Osteoblast (primary cell): ENCODE data around the gene GPR25. TPM values are rescaled to one million over a fixed set of nuclear protein-coding genes. Genes with fewer than 3 reads are reported as not detected.

Experiments
- DNase-seq: peaks from one replicate; pipeline ENCODE4 v3.0.0; 2011; ENCODE audit warnings: low spot score, mixed read lengths; ENCODE audit not compliant: insufficient read length; ENCODE audit errors: missing footprints
- H2AFZ ChIP-seq: 2 replicates; pipeline ENCODE4 v1.6.0; 2011; ENCODE audit warnings: mild to moderate bottlenecking, low read length
- H3K27ac ChIP-seq: 2 replicates; pipeline ENCODE4 v1.5.1; 2011; ENCODE audit warnings: mild to moderate bottlenecking, low read depth, low read length, moderate library complexity
- H3K27me3 ChIP-seq: 2 replicates; pipeline ENCODE4 v1.6.0; 2012; ENCODE audit warnings: mild to moderate bottlenecking, control low read depth, inconsistent platforms, low read length, moderate library complexity; ENCODE audit not compliant: insufficient read depth
- H3K36me3 ChIP-seq: 2 replicates; pipeline ENCODE4 v1.5.1; 2011; ENCODE audit warnings: mild to moderate bottlenecking, low read length, control low read depth, moderate library complexity; ENCODE audit not compliant: insufficient read depth
- H3K4me1 ChIP-seq: 2 replicates; pipeline ENCODE4 v1.5.1; 2011; ENCODE audit warnings: mild to moderate bottlenecking, low read length, control low read depth, moderate library complexity; ENCODE audit not compliant: insufficient read depth
- H3K4me2 ChIP-seq: 2 replicates; pipeline ENCODE4 v1.6.0; 2011; ENCODE audit warnings: mild to moderate bottlenecking, low read length; ENCODE audit not compliant: insufficient read depth
- H3K4me3 ChIP-seq: fragments of 200-600 bp; sonication (generic); 3 replicates; pipeline ENCODE4 v1.5.1; 2012; ENCODE audit warnings: mild to moderate bottlenecking, low read length, inconsistent platforms; ENCODE audit not compliant: insufficient read depth
- H3K79me2 ChIP-seq: 2 replicates; pipeline ENCODE4 v1.6.0; 2012; ENCODE audit warnings: mild to moderate bottlenecking, low read length, control low read depth, inconsistent platforms; ENCODE audit not compliant: insufficient read depth
- H3K9me3 ChIP-seq: 2 replicates; pipeline ENCODE4 v1.5.1; 2011; ENCODE audit warnings: low read depth, low read length, control low read depth
- H4K20me1 ChIP-seq: 2 replicates; pipeline ENCODE4 v1.6.0; 2012; ENCODE audit warnings: mild to moderate bottlenecking, low read length, control low read depth; ENCODE audit not compliant: insufficient read depth
- CTCF ChIP-seq: IDR thresholded peaks from 2 replicates; pipeline ENCODE4 v1.5.1; 2011; ENCODE audit warnings: mild to moderate bottlenecking, low read depth, low read length, moderate library complexity; ENCODE audit errors: extremely low read depth
- total RNA-seq: library from RNA; depleted of rRNA; stranded (reverse); fragments of >200 nt; gene quantifications from 2 replicates; pipeline ENCODE4 v1.2.3, GENCODE V29; 2012

Gene GPR25
- total RNA-seq, 1 donor: not detected

DNA sequence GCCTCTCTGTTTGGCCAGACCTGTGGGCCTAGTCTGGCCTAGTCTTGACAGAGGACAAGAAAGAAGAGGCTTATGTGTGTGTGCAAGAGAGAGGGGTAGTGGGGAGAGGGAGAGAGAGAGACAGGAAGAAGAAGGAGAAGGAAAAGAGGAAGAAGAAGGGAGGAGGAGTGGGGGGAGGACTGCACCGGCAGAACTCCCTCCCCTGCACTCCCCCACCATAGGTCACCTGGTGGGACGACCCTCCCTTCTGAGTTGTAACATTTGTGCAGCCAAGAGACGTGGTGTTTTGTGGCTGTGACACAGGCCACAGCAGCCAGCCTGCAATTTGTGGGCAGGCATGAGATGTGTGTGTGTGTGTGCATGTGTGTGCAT, 26.2 kb downstream of the GPR25 start:
- no peak for TF ChIP-seq CTCF
- H2AFZ ChIP-seq: no peak overlapping the region
- peaks cover 2% of the 10 kb centered on the region for H3K27me3 ChIP-seq
- no peaks in the 10 kb centered on the region for H3K4me1 ChIP-seq
- H4K20me1 ChIP-seq: no peaks in the 10 kb centered on the region
- no peaks in the 10 kb centered on the region for H3K9me3 ChIP-seq
- no peak overlapping the region for H3K27ac ChIP-seq
- H3K4me3 ChIP-seq: no peak overlapping the region
- DNase-seq: no peak
- no peaks in the 10 kb centered on the region for H3K79me2 ChIP-seq
- no peaks in the 10 kb centered on the region for H3K36me3 ChIP-seq
- no peak overlapping the region for H3K4me2 ChIP-seq

GRCh38 chr1:200899451-200899915, 26.7 kb downstream of the GPR25 start:
- no peaks in the 10 kb centered on the region for H4K20me1 ChIP-seq
- H3K27me3 ChIP-seq: peaks cover 2% of the 10 kb centered on the region
- no peaks in the 10 kb centered on the region for H3K79me2 ChIP-seq
- H3K4me3 ChIP-seq: no peak overlapping the region
- no peak overlapping the region for H2AFZ ChIP-seq
- no peak overlapping the region for H3K27ac ChIP-seq
- DNase-seq: no peak
- H3K4me2 ChIP-seq: no peak overlapping the region
- no peak for TF ChIP-seq CTCF
- no peaks in the 10 kb centered on the region for H3K4me1 ChIP-seq
- H3K9me3 ChIP-seq: no peaks in the 10 kb centered on the region
- no peaks in the 10 kb centered on the region for H3K36me3 ChIP-seq

- Histone ChIP-seq H3K36me3 (no peaks in the 10 kb centered on the region), H3K4me2 (no peak overlapping the region), H3K27ac (no peak overlapping the region), H3K27me3 (peaks cover 2% of the 10 kb centered on the region), H3K4me3 (no peak overlapping the region), H3K4me1 (no peaks in the 10 kb centered on the region), H3K9me3 (no peaks in the 10 kb centered on the region), H3K79me2 (no peaks in the 10 kb centered on the region), H2AFZ (no peak overlapping the region), H4K20me1 (no peaks in the 10 kb centered on the region)
- no peak for DNase-seq
- no peak for TF ChIP-seq CTCF
Measured at GRCh38 chr1:200899954-200900867, 27.4 kb downstream of the GPR25 start.

GRCh38 chr1:200900877-200901276, 28.1 kb downstream of the GPR25 start:
- DNase-seq: no peak
- Histone ChIP-seq H3K4me2 (no peak overlapping the region), H3K9me3 (no peaks in the 10 kb centered on the region), H4K20me1 (no peaks in the 10 kb centered on the region), H3K79me2 (no peaks in the 10 kb centered on the region), H3K4me1 (no peaks in the 10 kb centered on the region), H3K4me3 (no peak overlapping the region), H2AFZ (no peak overlapping the region), H3K27me3 (peaks cover 2% of the 10 kb centered on the region), H3K27ac (no peak overlapping the region), H3K36me3 (no peaks in the 10 kb centered on the region)
- no peak for TF ChIP-seq CTCF
